Right lobe of liver (tissue), 4 donors: ENCODE data around the gene DGUOK.

ENCODE experiments used
- POLR2A ChIP-seq: fragments of 450-650 bp; IDR thresholded peaks from one replicate; pipeline ENCODE4 v1.6.1; 2017; ENCODE audit warnings: antibody characterized with exemption, mild to moderate bottlenecking
- TF ChIP-seq, protein P1 (sequence below), 4 donors: fragments of 200-600 bp in 3 of 4; fragments of 450-650 bp in 1 of 4; IDR thresholded peaks; one replicate each; pipeline versions ENCODE4 v1.5.1 to v1.8.0; 2016 to 2022; ENCODE audit warnings: antibody characterized with exemption in 4 of 4, mild to moderate bottlenecking in 2 of 4
- donor health status: DM: no; HTN: no; CAD: no.
- donor health status: DM: no; HTN: no; CAD: no.
- donor health status: DM: no; HTN: yes; CAD: no.

DNA sequence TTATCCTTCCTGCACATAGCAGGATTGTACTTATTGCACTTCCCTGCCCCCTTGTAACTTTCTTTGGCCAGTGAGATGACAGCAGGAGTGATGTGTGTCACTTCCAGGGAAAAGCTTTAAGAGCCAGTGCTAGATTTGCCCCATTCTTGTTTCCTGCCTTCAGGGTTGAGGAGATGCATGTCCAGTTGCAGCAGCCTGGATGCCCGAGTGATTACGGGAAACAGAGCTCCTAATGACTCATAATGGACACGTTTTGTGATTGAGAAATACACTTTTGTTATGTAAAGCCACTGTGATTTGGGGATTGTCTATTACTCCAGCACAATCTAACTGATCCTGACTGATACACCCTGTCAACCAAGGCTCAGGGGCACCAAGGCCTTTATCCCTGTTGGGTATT is 53.0 kb downstream of the DGUOK start:
- TF ChIP-seq, protein P1, sequence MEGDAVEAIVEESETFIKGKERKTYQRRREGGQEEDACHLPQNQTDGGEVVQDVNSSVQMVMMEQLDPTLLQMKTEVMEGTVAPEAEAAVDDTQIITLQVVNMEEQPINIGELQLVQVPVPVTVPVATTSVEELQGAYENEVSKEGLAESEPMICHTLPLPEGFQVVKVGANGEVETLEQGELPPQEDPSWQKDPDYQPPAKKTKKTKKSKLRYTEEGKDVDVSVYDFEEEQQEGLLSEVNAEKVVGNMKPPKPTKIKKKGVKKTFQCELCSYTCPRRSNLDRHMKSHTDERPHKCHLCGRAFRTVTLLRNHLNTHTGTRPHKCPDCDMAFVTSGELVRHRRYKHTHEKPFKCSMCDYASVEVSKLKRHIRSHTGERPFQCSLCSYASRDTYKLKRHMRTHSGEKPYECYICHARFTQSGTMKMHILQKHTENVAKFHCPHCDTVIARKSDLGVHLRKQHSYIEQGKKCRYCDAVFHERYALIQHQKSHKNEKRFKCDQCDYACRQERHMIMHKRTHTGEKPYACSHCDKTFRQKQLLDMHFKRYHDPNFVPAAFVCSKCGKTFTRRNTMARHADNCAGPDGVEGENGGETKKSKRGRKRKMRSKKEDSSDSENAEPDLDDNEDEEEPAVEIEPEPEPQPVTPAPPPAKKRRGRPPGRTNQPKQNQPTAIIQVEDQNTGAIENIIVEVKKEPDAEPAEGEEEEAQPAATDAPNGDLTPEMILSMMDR (IDR thresholded peaks at IDR 0.05) = no peak
- no peak for TF ChIP-seq POLR2A
